Muscle of arm (tissue), 12 donors: ENCODE measurements around the gene PCNX2. TPM values are rescaled to one million over a fixed set of nuclear protein-coding genes. Genes with fewer than 3 reads are reported as not detected.
"Not testable (repeated sequence)": the region's sequence is repeated elsewhere in the genome, so short reads cannot be mapped to it uniquely, and the experiment has no call there.

Source experiments
- DNase-seq: peaks from one replicate; pipeline ENCODE4 v3.0.0-alpha.2; 2013
- polyA plus RNA-seq, 12 donors: library from polyadenylated mRNA; unstranded; fragments of 120-200 nt; gene quantifications; one replicate each; pipeline ENCODE4 v1.2.1, GENCODE V29; 2013; ENCODE audit not compliant: insufficient read length in 12 of 12

Gene PCNX2
- polyA plus RNA-seq, 12 donors: 1.5 to 17.6 (median 3.3) TPM; not detected in 1

GRCh38 chr1:233107716-233108130 is 187.8 kb downstream of the PCNX2 start:
- not testable (repeated sequence) for DNase-seq

GRCh38 chr1:233107130-233107660 is 188.3 kb downstream of the PCNX2 start:
- no peak for DNase-seq

- DNase-seq: no peak
Measured at GRCh38 chr1:233105225-233105624, 190.3 kb downstream of the PCNX2 start.

GRCh38 chr1:233102341-233102740 is 193.2 kb downstream of the PCNX2 start:
- no peak for DNase-seq

- DNase-seq: no peak
Measured at GRCh38 chr1:233097959-233098580, 197.5 kb downstream of the PCNX2 start.

- DNase-seq: no peak
Measured at GRCh38 chr1:233097546-233097945, 198.0 kb downstream of the PCNX2 start.

GRCh38 chr1:233094691-233095090 is 200.8 kb downstream of the PCNX2 start:
- no peak for DNase-seq

GRCh38 chr1:233094269-233094668 is 201.3 kb downstream of the PCNX2 start:
- DNase-seq: no peak

- DNase-seq: no peak
Measured at GRCh38 chr1:233090746-233091494, 204.6 kb downstream of the PCNX2 start.

- no peak for DNase-seq
Measured at GRCh38 chr1:233089251-233089650, 206.3 kb downstream of the PCNX2 start.

- DNase-seq: no peak
Measured at GRCh38 chr1:233088613-233089012, 206.9 kb downstream of the PCNX2 start.

- DNase-seq: no peak
Measured at GRCh38 chr1:233086961-233087881, 208.3 kb downstream of the PCNX2 start.

- DNase-seq: no peak
Measured at GRCh38 chr1:233085566-233085965, 210.0 kb downstream of the PCNX2 start.

GRCh38 chr1:233082778-233083550 is 212.6 kb downstream of the PCNX2 start:
- DNase-seq: no peak

GRCh38 chr1:233081735-233082134 is 213.8 kb downstream of the PCNX2 start:
- no peak for DNase-seq

- DNase-seq: not testable (repeated sequence)
Measured at GRCh38 chr1:233080827-233081226, 214.7 kb downstream of the PCNX2 start.

- DNase-seq: no peak
Measured at GRCh38 chr1:233080286-233080685, 215.2 kb downstream of the PCNX2 start.

- DNase-seq: no peak
Measured at GRCh38 chr1:233079574-233079973, 216.0 kb downstream of the PCNX2 start.

- no peak for DNase-seq
Measured at GRCh38 chr1:233078396-233078795, 217.1 kb downstream of the PCNX2 start.

- no peak for DNase-seq
Measured at GRCh38 chr1:233075915-233076295, 219.6 kb downstream of the PCNX2 start.

- no peak for DNase-seq
Measured at GRCh38 chr1:233066087-233066486, 229.4 kb downstream of the PCNX2 start.
